Muscle layer of duodenum (tissue), 2 donors: Measurements from ENCODE around the gene IL2RA.

Source experiments
- H3K27ac ChIP-seq: one replicate; pipeline ENCODE4 v1.7.0; 2013; ENCODE audit warnings: mild to moderate bottlenecking, low read length
- H3K27me3 ChIP-seq: one replicate; pipeline ENCODE4 v1.7.0; 2013; ENCODE audit warnings: low read depth, mild to moderate bottlenecking, control low read depth, low read length
- H3K36me3 ChIP-seq, 2 donors: one replicate each; pipeline ENCODE4 v1.7.0; 2013; ENCODE audit warnings: low read length in 2 of 2, control low read depth in 1 of 2, mild to moderate bottlenecking in 1 of 2; ENCODE audit not compliant: insufficient read depth in 2 of 2, control insufficient read depth in 1 of 2
- H3K4me1 ChIP-seq, 2 donors: one replicate each; pipeline ENCODE4 v1.7.0; 2013; ENCODE audit warnings: low read length in 2 of 2, mild to moderate bottlenecking in 2 of 2, control low read depth in 1 of 2, moderate library complexity in 1 of 2; ENCODE audit not compliant: insufficient read depth in 2 of 2, control insufficient read depth in 1 of 2
- H3K4me3 ChIP-seq, 2 donors: one replicate each; pipeline ENCODE4 v1.7.0; 2013; ENCODE audit warnings: low read length in 2 of 2, low read depth in 1 of 2, mild to moderate bottlenecking in 1 of 2
- H3K9me3 ChIP-seq, 2 donors: one replicate each; pipeline ENCODE4 v1.7.0; 2013; ENCODE audit warnings: low read length in 2 of 2, control low read depth in 1 of 2, mild to moderate bottlenecking in 1 of 2; ENCODE audit not compliant: control insufficient read depth in 1 of 2
- donor health status: healthy.

Gene IL2RA

DNA sequence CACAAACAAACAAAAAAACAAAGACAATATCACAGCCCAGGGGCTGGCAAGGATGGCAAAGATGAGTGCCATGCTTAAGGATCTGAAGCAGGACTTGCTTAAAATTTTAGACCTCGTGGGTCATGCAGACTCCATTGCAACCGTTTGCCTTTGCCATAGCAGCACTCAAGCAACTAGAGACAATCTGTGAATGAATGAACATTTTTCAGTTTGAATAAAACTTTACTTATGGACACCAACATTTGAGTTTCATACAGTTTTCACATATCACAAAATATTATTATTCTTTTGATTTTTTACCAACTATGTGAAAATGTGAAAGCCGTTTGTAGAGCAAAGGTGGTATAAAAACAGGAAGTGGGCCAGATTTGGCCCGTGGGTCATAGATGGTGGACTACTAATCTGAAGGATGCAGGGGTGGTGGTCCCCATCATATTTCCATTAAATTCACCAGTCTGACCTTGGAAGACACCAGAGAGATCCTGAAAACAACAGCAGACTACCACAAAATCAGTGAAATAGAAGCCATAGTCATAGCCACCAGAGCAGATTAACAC lies 18.3 kb upstream of the IL2RA start:
- no peak overlapping the region for H3K4me3 ChIP-seq
- H3K27ac ChIP-seq = no peak overlapping the region
- peaks cover 11% of the 10 kb centered on the region for H3K27me3 ChIP-seq
- H3K4me1 ChIP-seq = no peaks in the 10 kb centered on the region
- no peaks in the 10 kb centered on the region for H3K9me3 ChIP-seq
- H3K36me3 ChIP-seq = no peaks in the 10 kb centered on the region

DNA sequence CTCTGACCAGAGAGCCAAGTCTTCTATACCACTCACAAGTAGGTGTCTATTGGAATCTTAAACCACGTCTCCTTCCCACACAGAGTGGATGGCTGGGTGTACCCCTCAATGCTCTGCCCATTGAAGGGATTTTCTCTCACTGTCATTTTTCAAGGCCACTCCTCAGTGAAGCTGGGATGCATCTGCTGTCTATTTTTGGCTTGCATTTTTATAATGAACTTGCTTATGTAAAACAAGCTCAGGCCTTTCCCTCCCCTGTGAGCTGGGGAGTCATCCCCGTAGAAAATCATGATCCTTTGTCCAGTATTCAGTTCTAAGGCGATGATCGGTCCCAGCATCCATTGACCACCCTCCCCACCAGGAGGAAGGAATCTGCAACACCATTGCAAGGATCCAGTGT lies 16.9 kb upstream of the IL2RA start:
- Histone ChIP-seq H3K9me3 (no peaks in the 10 kb centered on the region), H3K27me3 (peaks cover 8% of the 10 kb centered on the region), H3K4me3 (no peak overlapping the region)

DNA sequence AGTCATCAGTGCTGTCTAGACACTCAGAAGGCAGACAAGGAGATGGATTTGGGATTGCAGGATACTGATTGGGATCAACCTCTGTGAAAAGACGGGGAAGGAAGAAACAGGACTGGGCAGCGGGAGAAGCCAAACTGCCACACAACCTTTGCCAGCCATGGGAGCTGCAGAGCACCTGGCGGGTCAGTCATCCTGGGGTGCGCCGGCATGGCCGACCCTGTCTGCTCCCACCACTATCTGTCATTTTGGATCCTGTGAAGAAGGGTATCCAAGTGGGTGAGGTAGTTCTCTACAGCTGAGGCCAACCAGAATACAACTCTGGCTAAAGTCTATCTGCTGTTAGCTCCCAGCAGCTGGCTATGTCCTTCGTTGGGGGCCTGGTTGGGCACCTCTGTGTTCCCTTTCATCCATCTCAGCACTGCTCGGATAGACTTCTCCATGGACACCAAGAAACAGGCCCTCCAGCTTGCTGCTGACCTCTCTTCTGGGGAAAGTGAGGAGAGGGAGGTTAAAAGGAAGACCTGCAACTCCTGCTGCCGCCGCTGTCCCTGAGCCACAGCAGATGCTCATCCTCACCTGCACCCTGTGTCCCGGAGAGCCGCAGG lies 15.0 kb upstream of the IL2RA start:
- no peak overlapping the region for H3K4me3 ChIP-seq

More for the DNA sequence above, 16.9 kb upstream of the IL2RA start:
- Histone ChIP-seq H3K4me1 (no peaks in the 10 kb centered on the region), H3K27ac (no peak overlapping the region), H3K36me3 (no peaks in the 10 kb centered on the region)

DNA sequence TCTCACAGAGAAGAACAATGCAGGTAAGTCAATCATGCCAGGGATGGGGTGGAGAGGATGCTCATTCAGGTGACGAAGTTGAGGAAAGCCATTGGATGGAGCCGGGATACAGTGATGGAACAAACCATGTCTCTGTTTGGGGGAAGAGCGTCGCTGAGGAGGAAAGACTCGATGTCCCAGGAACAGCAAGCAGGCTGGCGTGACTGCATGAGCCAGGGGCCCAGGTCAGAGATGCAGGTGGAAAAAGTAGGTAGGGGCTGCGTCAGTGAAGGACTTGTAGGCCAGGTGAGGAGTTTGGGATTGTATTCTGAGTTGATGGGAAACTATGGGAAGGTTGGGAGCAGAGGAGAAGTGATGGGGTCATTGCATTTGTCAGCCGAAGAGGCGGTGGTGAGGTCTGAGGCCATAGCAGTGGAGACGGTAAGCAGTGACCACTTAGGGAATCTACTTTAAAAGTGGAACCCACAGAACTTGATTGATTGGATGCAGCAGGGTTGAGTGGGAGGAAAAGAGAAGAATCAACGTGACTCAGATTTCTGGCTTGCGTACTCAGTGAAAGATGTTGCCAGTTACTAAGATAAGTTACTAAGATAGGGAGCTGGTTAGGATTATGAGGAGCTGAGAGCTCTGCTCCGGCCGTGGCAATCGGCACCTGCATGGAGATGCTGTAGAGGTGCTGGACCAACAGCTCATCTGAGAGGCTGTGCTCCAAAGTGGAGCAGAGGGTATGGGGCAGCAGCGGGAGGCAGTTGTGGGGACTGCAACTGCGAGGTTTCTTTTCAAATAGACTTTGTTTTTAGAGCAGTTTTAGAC lies 12.5 kb upstream of the IL2RA start:
- no peak overlapping the region for H3K4me3 ChIP-seq
- no peaks in the 10 kb centered on the region for H3K9me3 ChIP-seq
- H3K36me3 ChIP-seq = no peaks in the 10 kb centered on the region
- H3K27ac ChIP-seq = no peak overlapping the region
- no peaks in the 10 kb centered on the region for H3K4me1 ChIP-seq
- no peaks in the 10 kb centered on the region for H3K27me3 ChIP-seq

More for the DNA sequence above, 15.0 kb upstream of the IL2RA start:
- Histone ChIP-seq H3K4me1 (no peaks in the 10 kb centered on the region), H3K27me3 (no peaks in the 10 kb centered on the region), H3K9me3 (no peaks in the 10 kb centered on the region), H3K27ac (no peak overlapping the region), H3K36me3 (no peaks in the 10 kb centered on the region)

DNA sequence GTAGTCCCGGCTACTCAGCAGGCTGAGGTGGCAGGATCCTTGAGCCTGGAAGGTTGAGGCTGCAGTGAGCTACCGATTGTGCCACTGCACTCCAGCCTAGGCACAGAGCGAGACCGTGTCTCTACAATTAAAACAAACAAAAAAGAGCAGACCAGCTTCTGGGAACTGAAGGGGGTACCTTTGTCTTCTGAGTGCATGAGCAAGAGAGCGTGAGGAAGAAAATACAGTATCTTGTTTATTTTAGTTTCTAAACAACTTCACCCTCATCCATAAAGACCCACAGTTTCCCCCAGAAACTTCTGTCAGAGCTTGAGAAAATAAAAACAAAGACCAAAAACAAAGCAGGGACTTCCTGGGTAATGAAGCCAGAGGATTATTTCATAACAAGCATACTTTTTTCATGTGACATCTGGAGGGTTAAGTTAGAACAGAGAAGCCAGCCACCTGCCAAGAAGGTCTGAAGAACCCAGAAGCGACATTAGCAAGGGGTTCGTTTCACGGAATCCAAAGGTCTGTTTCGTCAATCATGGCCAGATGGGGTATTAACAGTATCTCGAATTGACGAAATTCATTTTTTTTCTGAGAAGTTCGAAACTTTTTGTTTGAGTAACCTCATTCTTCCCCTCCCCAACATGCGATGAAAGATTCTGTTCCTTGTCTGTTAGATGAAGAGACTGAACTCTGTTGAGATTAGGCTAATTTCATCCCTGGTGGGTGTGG lies 10.2 kb upstream of the IL2RA start:
- H3K27ac ChIP-seq = no peak overlapping the region
- no peaks in the 10 kb centered on the region for H3K27me3 ChIP-seq
- H3K4me1 ChIP-seq = no peaks in the 10 kb centered on the region
- no peak overlapping the region for H3K4me3 ChIP-seq
- H3K36me3 ChIP-seq = no peaks in the 10 kb centered on the region
- H3K9me3 ChIP-seq = no peaks in the 10 kb centered on the region

DNA sequence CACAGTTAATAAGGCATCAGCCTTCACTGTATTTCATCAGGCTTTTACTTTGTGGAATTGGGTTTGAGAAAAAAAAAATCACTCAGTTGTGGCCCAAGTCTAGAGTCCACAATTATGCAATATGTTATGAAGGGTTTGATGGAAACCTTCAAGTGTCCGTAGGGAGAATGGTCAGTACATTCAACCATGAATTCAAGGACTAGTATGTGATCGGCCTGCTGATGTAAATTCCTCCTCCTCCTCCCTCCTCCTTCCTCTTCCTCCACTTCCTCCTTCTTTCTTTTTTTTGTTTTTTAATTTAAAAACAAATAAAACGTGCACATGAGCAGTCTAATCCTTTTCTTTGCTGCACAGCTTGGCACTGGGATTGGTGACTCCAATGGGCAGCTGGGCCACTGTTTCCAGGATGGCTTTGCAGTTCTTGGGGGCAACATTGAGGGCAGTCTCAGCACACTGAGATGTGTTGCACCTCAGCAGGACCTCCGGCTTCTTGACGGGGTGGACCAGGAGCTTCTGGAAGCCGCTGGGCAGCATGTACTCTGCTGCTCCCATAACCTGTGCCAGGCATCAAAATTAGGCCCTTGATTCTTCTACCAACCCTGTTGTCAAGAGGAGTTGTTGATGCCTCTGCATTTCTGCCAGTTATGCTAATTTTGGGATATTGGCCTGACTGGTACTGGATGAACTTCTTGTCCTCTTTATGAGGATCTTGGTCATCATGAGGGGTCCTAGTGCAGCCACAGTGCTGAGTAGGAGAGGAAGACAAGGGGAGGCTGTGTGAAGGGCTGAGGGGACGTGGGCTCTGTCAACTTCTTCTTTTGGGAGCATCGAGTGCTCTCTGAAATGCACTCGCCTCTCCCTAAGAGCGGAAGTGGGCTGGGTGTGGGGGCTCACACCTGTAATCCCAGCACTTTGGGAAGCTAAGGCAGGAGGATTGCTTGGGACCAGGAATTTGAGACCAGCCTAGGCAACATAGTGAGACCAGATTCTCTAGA lies 9.3 kb upstream of the IL2RA start:
- Histone ChIP-seq H3K9me3 (no peaks in the 10 kb centered on the region), H3K4me1 (no peaks in the 10 kb centered on the region), H3K27ac (no peak overlapping the region), H3K4me3 (no peak overlapping the region), H3K36me3 (no peaks in the 10 kb centered on the region), H3K27me3 (no peaks in the 10 kb centered on the region)

DNA sequence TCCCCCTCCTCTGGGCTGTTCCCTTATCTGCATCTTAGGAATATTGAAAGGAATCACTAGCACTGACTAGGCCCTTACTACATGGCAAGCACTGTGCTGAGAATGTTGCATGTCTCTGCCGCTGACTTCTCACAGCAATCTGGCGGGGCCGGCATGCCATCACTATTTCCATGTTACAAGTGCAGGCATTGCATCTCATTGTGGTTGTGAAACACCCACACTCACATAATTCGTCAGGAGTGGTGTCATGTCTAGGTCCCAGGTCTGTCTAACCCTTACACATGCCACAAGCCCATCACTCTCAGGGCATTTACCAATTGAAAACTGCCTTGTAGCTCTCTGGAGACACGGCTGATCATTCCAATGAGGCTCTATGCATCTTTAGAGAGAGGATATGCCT lies 8.5 kb upstream of the IL2RA start:
- no peaks in the 10 kb centered on the region for H3K27me3 ChIP-seq
- H3K9me3 ChIP-seq = no peaks in the 10 kb centered on the region
- H3K36me3 ChIP-seq = no peaks in the 10 kb centered on the region
- no peak overlapping the region for H3K4me3 ChIP-seq
- H3K27ac ChIP-seq = no peak overlapping the region
- no peaks in the 10 kb centered on the region for H3K4me1 ChIP-seq

DNA sequence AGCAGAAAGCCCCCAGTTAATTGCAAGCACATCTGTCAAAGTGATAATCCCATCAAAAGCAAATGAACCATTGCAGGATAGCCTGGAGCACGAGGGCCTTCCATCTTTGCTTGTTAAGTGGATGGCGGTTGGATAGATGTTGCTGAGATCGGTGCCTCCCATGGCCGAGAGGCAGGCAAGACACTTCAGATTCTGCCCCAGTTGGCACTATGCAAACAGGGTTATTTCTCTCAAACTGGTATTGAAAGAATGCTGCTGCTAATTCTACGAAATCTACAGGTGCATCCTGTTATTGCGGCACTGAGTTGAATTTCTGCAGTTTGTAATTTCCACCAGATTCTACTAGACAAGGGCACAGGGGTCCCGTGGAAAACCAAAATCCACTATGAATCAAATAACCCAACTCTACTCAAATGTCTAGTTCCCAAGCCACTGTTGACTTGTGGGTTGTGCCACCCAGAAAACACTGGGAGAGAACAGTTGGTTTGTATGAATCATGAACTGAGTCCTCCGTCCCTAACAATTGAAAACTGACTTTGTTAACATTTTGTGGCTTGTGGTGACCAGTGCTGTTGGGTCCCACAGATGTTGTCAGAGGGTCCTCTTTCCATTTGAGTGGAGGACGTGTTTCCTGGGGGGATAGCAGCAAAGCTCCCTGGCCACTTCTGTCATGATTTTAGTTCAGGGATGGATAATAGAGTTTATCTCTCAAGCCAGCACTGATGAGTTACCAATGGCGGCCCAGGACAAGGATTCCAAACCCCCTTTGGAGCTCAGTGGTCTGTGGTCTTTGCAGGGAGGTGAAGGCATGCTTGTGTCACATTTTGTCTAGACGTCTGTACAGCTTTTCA lies 7.1 kb upstream of the IL2RA start:
- Histone ChIP-seq H3K4me1 (no peaks in the 10 kb centered on the region), H3K27ac (no peak overlapping the region), H3K27me3 (no peaks in the 10 kb centered on the region), H3K9me3 (no peaks in the 10 kb centered on the region), H3K36me3 (no peaks in the 10 kb centered on the region), H3K4me3 (no peak overlapping the region)

DNA sequence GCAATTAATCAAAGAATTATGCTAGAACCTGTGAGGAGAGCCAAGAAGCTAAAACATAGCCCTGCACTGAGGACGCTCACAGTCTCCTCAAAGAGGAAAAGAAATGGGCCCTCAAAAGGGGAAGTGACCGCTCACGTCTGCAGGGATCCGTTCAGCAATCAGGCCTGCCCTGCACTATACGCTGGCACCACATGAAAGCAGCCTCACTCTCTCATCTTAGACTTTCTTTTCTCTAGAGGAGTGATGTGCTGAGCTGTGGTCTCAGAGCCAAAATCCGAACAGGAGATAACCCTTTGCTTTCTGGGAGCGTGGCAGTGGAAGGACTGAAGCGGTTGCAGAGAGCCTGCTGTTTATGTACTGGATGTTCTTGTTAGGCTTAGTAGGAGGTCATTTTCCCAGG lies 6.3 kb upstream of the IL2RA start:
- Histone ChIP-seq H3K4me1 (no peaks in the 10 kb centered on the region), H3K4me3 (no peak overlapping the region), H3K27me3 (no peaks in the 10 kb centered on the region), H3K36me3 (no peaks in the 10 kb centered on the region), H3K27ac (no peak overlapping the region), H3K9me3 (no peaks in the 10 kb centered on the region)

DNA sequence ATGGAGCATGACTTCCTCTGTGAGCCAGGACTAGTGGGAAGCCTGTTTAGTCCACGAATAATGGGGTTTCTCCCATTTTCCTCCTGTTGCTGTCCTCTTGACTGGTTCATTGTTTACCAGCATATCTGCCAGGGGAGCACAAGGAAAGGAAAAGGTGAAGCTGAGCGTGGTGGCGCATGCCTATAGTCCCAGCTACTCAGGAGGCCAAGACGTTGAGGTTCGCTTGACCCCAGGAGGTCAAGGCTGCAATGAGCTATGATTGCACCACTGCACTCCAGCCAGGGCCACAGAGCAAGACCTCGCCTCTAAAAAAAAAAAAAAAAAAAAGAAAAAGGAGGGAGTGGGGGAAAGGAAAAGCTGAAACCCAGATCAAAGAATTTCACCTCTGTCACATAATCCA lies 5.8 kb upstream of the IL2RA start:
- H3K36me3 ChIP-seq = no peaks in the 10 kb centered on the region
- no peak overlapping the region for H3K4me3 ChIP-seq
- H3K27me3 ChIP-seq = no peaks in the 10 kb centered on the region
- H3K9me3 ChIP-seq = no peaks in the 10 kb centered on the region
- no peak overlapping the region for H3K27ac ChIP-seq
- H3K4me1 ChIP-seq = no peaks in the 10 kb centered on the region
